H1 (cell line): ENCODE measurements around the gene KRTAP10-5. TPM values are rescaled to one million over a fixed set of nuclear protein-coding genes. Genes with fewer than 3 reads are reported as not detected.

Experiments
- CTCF ChIA-PET: fragments of 300-600 bp; sonication (Branson Sonifier 250); formaldehyde crosslinking; loops from one replicate; lab custom pipeline; 2021; ENCODE audit not compliant: partially characterized antibody; lab: Charles Lee
- POLR2A ChIA-PET: fragments of 300-600 bp; sonication (Branson Sonifier 250); formaldehyde crosslinking; loops from one replicate; lab custom pipeline; 2021; ENCODE audit warnings: inconsistent platforms; ENCODE audit not compliant: partially characterized antibody; lab: Charles Lee
- DNase-seq, 2 experiments: peaks; one replicate each; pipeline versions ENCODE4 v3.0.0 to v3.0.0-alpha.2; 2010 to 2022; ENCODE audit warnings: low spot score in 2 of 2, low read depth in 1 of 2, mixed read lengths in 1 of 2
- FAIRE-seq: peaks from 2 replicates; lab custom pipeline; 2011; peaks lifted over from hg19 to GRCh38; lab: Jason Lieb, UNC
- H2AFZ ChIP-seq: 2 replicates; pipeline ENCODE4 v1.8.1; 2012; ENCODE audit warnings: low read length, inconsistent platforms
- H2AK5ac ChIP-seq: 2 replicates; pipeline ENCODE4 v1.6.1; 2013; ENCODE audit warnings: low read depth, low read length
- H2BK120ac ChIP-seq: replicated peaks from 2 replicates; pipeline ENCODE3; 2013; ENCODE audit warnings: low read depth, low read length, inconsistent platforms
- H2BK12ac ChIP-seq: 2 replicates; pipeline ENCODE4 v1.6.1; 2013; ENCODE audit warnings: low read depth, low read length
- H2BK15ac ChIP-seq: 2 replicates; pipeline ENCODE4 v1.6.1; 2013; ENCODE audit warnings: low read length
- H2BK20ac ChIP-seq: 2 replicates; pipeline ENCODE4 v1.6.1; 2013; ENCODE audit warnings: low read length
- H2BK5ac ChIP-seq: 2 replicates; pipeline ENCODE4 v1.6.1; 2013; ENCODE audit warnings: low read depth, low read length
- H3K14ac ChIP-seq: 2 replicates; pipeline ENCODE4 v1.6.1; 2013; ENCODE audit warnings: inconsistent platforms; ENCODE audit not compliant: insufficient read length
- H3K18ac ChIP-seq: 2 replicates; pipeline ENCODE4 v1.6.1; 2013; ENCODE audit warnings: low read length; ENCODE audit errors: extremely low read depth
- H3K23ac ChIP-seq: 2 replicates; pipeline ENCODE4 v1.6.1; 2013; ENCODE audit warnings: inconsistent platforms; ENCODE audit not compliant: insufficient read length
- H3K23me2 ChIP-seq: 2 replicates; pipeline ENCODE4 v1.6.1; 2013; ENCODE audit warnings: low read depth, low read length
- H3K27ac ChIP-seq: 2 replicates; pipeline ENCODE4 v1.6.1; 2011; ENCODE audit warnings: low read depth, low read length, inconsistent platforms
- H3K27me3 ChIP-seq, 4 experiments: replicated peaks in 1 of 4; 1 replicate in 1 of 4; 2 replicates in 3 of 4; pipeline versions ENCODE4 v1.6.1 to v1.8.1; 2011 to 2013; ENCODE audit warnings: low read length in 3 of 4, mild to moderate bottlenecking in 3 of 4, inconsistent platforms in 2 of 4, mixed read lengths in 2 of 4, moderate library complexity in 1 of 4; ENCODE audit not compliant: control insufficient read depth in 3 of 4, insufficient read depth in 3 of 4; ENCODE audit errors: extremely low read depth in 1 of 4
- H3K36me3 ChIP-seq, 4 experiments: 2 replicates each; pipeline versions ENCODE4 v1.6.1 to v1.8.1; 2011 to 2013; ENCODE audit warnings: mild to moderate bottlenecking in 4 of 4, low read length in 3 of 4, moderate library complexity in 2 of 4, control low read depth in 1 of 4, inconsistent platforms in 1 of 4; ENCODE audit not compliant: insufficient read depth in 4 of 4, control insufficient read depth in 2 of 4
- H3K4ac ChIP-seq: replicated peaks from 2 replicates; pipeline ENCODE3; 2013; ENCODE audit warnings: low read length, low read depth, mixed read lengths, inconsistent platforms; ENCODE audit not compliant: insufficient read length
- H3K4me1 ChIP-seq, 4 experiments: replicated peaks in 1 of 4; 1 replicate in 1 of 4; 2 replicates in 3 of 4; pipeline versions ENCODE4 v1.6.1 to v1.8.1; 2011 to 2013; ENCODE audit warnings: low read length in 3 of 4, inconsistent platforms in 2 of 4, mixed read lengths in 1 of 4; ENCODE audit not compliant: insufficient read depth in 4 of 4, control insufficient read depth in 3 of 4
- H3K4me2 ChIP-seq, 2 experiments: 2 replicates each; pipeline versions ENCODE4 v1.6.1 to v1.8.1; 2011 to 2013; ENCODE audit warnings: low read depth in 2 of 2, low read length in 2 of 2, control low read depth in 1 of 2, inconsistent platforms in 1 of 2, mild to moderate bottlenecking in 1 of 2; ENCODE audit not compliant: insufficient read depth in 1 of 2
- H3K4me3 ChIP-seq, 4 experiments: fragments of 200-600, 300-600 bp in 1 of 4; sonication (generic), shearing (Covaris generic), sonication (Bioruptor Twin) in 1 of 4; 2 replicates each; pipeline versions ENCODE4 v1.5.1 to v1.8.1; 2011 to 2016; ENCODE audit warnings: low read length in 4 of 4, low read depth in 3 of 4, control low read depth in 2 of 4, inconsistent platforms in 2 of 4, mild to moderate bottlenecking in 2 of 4, mixed read lengths in 1 of 4, moderate library complexity in 1 of 4; ENCODE audit not compliant: insufficient read depth in 2 of 4; ENCODE audit errors: extremely low read depth in 1 of 4
- H3K56ac ChIP-seq: replicated peaks from 2 replicates; pipeline ENCODE3; 2013; ENCODE audit warnings: low read depth, mild to moderate bottlenecking, mixed read lengths, low read length, inconsistent platforms; ENCODE audit not compliant: insufficient read length
- H3K79me1 ChIP-seq: 2 replicates; pipeline ENCODE4 v1.6.1; 2013; ENCODE audit warnings: low read depth, low read length, control low read depth
- H3K79me2 ChIP-seq, 2 experiments: 2 replicates each; pipeline versions ENCODE4 v1.6.1 to v1.8.1; 2012 to 2013; ENCODE audit warnings: low read length in 2 of 2, mild to moderate bottlenecking in 2 of 2, inconsistent platforms in 1 of 2; ENCODE audit not compliant: insufficient read depth in 2 of 2, control insufficient read depth in 1 of 2
- H3K9ac ChIP-seq, 4 experiments: replicated peaks in 1 of 4; 1 replicate in 1 of 4; 2 replicates in 3 of 4; pipeline versions ENCODE4 v1.6.1 to v1.8.1; 2011 to 2013; ENCODE audit warnings: low read depth in 3 of 4, low read length in 3 of 4, control low read depth in 2 of 4, mild to moderate bottlenecking in 2 of 4, moderate library complexity in 2 of 4, inconsistent platforms in 1 of 4; ENCODE audit errors: extremely low read depth in 1 of 4
- H3K9me3 ChIP-seq, 2 experiments: 2 replicates each; pipeline versions ENCODE4 v1.6.1 to v1.8.1; 2012 to 2013; ENCODE audit warnings: mild to moderate bottlenecking in 2 of 2, moderate library complexity in 2 of 2, control low read depth in 1 of 2, inconsistent platforms in 1 of 2, low read depth in 1 of 2, low read length in 1 of 2, mixed read lengths in 1 of 2; ENCODE audit not compliant: insufficient read depth in 2 of 2
- H4K20me1 ChIP-seq, 2 experiments: replicated peaks in 1 of 2; 2 replicates each; pipeline versions ENCODE3 to v1.8.1; 2011 to 2013; ENCODE audit warnings: inconsistent platforms in 2 of 2, low read length in 2 of 2, mild to moderate bottlenecking in 1 of 2; ENCODE audit not compliant: insufficient read depth in 2 of 2, control insufficient read depth in 1 of 2
- H4K5ac ChIP-seq: 2 replicates; pipeline ENCODE4 v1.6.1; 2013; ENCODE audit warnings: low read length, low read depth, mixed read lengths, inconsistent platforms; ENCODE audit not compliant: insufficient read length
- H4K8ac ChIP-seq: 2 replicates; pipeline ENCODE4 v1.8.0; 2013; ENCODE audit warnings: mild to moderate bottlenecking, moderate library complexity, low read length, inconsistent platforms; ENCODE audit not compliant: insufficient read depth; ENCODE audit errors: extremely low read depth
- H4K91ac ChIP-seq: replicated peaks from 2 replicates; pipeline ENCODE3; 2013; ENCODE audit warnings: low read length, mixed read lengths, inconsistent platforms; ENCODE audit not compliant: insufficient read length
- ATF3 ChIP-seq: IDR thresholded peaks from 2 replicates; pipeline ENCODE4 v1.6.1; 2011; ENCODE audit warnings: low read depth, mild to moderate bottlenecking, low read length; ENCODE audit not compliant: insufficient read depth
- BRCA1 ChIP-seq: IDR thresholded peaks from 2 replicates; pipeline ENCODE4 v1.6.1; 2012; ENCODE audit warnings: low read depth, low read length, improper control_type of control experiment
- CHD2 ChIP-seq: IDR thresholded peaks from 2 replicates; pipeline ENCODE4 v1.6.1; 2012; ENCODE audit warnings: low read length, improper control_type of control experiment
- EP300 ChIP-seq, 2 experiments: IDR thresholded peaks; 1 replicate in 1 of 2; 2 replicates in 1 of 2; pipeline ENCODE4 v1.6.1; 2011 to 2012; ENCODE audit warnings: low read depth in 2 of 2, low read length in 2 of 2, mild to moderate bottlenecking in 2 of 2, borderline replicate concordance in 1 of 2, inconsistent platforms in 1 of 2, moderate library complexity in 1 of 2
- KDM1A ChIP-seq: fragments of 200-600, 300-600 bp; sonication (generic); IDR thresholded peaks from 2 replicates; pipeline ENCODE4 v1.7.1; 2016; ENCODE audit warnings: mild to moderate bottlenecking, low read length, borderline replicate concordance
- NRF1 ChIP-seq: IDR thresholded peaks from 2 replicates; pipeline ENCODE4 v1.6.1; 2011; ENCODE audit warnings: mild to moderate bottlenecking, low read depth, low read length, improper control_type of control experiment
- POLR2AphosphoS5 ChIP-seq: IDR thresholded peaks from 2 replicates; pipeline ENCODE4 v1.6.1; 2011; ENCODE audit warnings: low read depth, low read length
- RXRA ChIP-seq: IDR thresholded peaks from 2 replicates; pipeline ENCODE4 v1.6.1; 2011; ENCODE audit warnings: low read depth, mild to moderate bottlenecking, low read length, moderate library complexity; ENCODE audit not compliant: insufficient read depth
- WGBS, 2 experiments: shearing (Covaris generic) in 1 of 2; methylation state at CpG; one replicate each; pipeline versions ENCODE4 v1.1.6 to v1.1.7; 2013 to 2015; ENCODE audit warnings: low lambda C conversion rate in 2 of 2, mixed read lengths in 2 of 2, inconsistent platforms in 1 of 2, low coverage in 1 of 2, missing lambda C conversion rate in 1 of 2; ENCODE audit not compliant: insufficient replicate concordance in 2 of 2, insufficient coverage in 1 of 2, insufficient read length in 1 of 2; ENCODE audit errors: extremely low coverage in 1 of 2, missing lambda C conversion rate in 1 of 2; 5-methylcytosine and 5-hydroxymethylcytosine counted together
- polyA plus RNA-seq, 7 experiments: library from polyadenylated mRNA; depleted of rRNA in 3 of 7; stranded (reverse) in 5 of 7; unstranded in 2 of 7; fragments of >200 nt in 5 of 7; fragments of 200-250 nt in 2 of 7; gene quantifications; 1 replicate in 5 of 7; 2 replicates in 1 of 7; 4 replicates in 1 of 7; pipeline versions ENCODE4 v1.2.1 to v1.2.3, GENCODE V29; 2011 to 2013; ENCODE audit warnings: missing spikeins in 2 of 7, mixed read lengths in 2 of 7
- total RNA-seq: library from RNA; stranded (reverse); fragmentation: NEBNext Ultra II Directional; extraction: Animal tissue kit (Norgen Biotek cat#: 25700); gene quantifications from 2 replicates; pipeline ENCODE4 v1.2.1, GENCODE V29; 2021
- TF ChIP-seq, protein P1 (sequence below): IDR thresholded peaks from 2 replicates; pipeline ENCODE4 v1.6.1; 2012; ENCODE audit warnings: low read length, inconsistent platforms

Gene KRTAP10-5
- total and polyA plus RNA-seq, 2 of the 8 experiments (the other 6 are each of a cell fraction or from before 2014, with no cell fraction given) = 0.09 TPM; not detected in 1

DNA sequence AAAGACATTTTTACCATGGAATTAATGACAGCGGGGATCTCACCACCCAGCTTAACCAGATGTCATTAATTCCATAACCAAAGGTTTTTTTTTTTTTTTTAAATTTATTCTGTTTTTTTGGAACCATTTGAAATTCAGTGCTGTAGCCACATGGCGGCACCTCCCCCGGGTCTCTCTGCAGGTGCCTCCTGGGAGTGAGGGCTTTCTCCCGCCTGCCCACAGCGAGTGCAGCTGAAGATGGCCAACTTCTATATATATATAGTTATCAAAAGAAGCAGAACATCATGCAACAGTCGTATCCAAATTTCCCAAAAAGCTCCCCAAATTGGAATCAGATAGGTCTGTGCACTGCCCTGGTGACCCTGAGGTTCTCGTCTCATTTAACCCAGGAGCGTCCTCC, 35.1 kb upstream of the KRTAP10-5 start:
- Histone ChIP-seq H4K20me1 (peaks cover 0 to 1% of the 10 kb centered on the region in 2 experiments), H2BK12ac (no peak overlapping the region), H4K8ac (peak overlapping the region; percentile 48; the same call in 1 of the 2 replicates), H3K27ac (no peak overlapping the region), H3K18ac (no peak overlapping the region), H3K79me1 (no peaks in the 10 kb centered on the region; the same call in 1 of the 2 replicates), H2BK5ac (no peak overlapping the region), H3K9ac (no peak overlapping the region), H3K27me3 (no peaks in the 10 kb centered on the region), H3K9me3 (peaks cover 15 to 16% of the 10 kb centered on the region in 2 experiments), H2BK15ac (no peak overlapping the region), H3K14ac (no peak overlapping the region), H4K91ac (no peak overlapping the region), H3K4me3 (no peak overlapping the region), H3K4ac (no peak overlapping the region), H3K56ac (no peak overlapping the region), H4K5ac (no peak overlapping the region), H3K4me1 (peaks cover 0 to 6% (median 2%) of the 10 kb centered on the region in 4 experiments; a peak in 4 of 7 replicates), H3K23ac (no peak overlapping the region), H2AFZ (no peak overlapping the region), H2BK20ac (no peak overlapping the region), H3K4me2 (no peak overlapping the region), H2BK120ac (no peak overlapping the region), H2AK5ac (no peak overlapping the region), H3K36me3 (no peaks in the 10 kb centered on the region), H3K79me2 (no peaks in the 10 kb centered on the region), H3K23me2 (no peaks in the 10 kb centered on the region)
- ChIA-PET CTCF (interaction anchor here (0.9 kb wide), 1 partner anchor 35 kb away, joined by 4 read pairs; the partner anchor contains the start of gene KRTAP10-5), POLR2A (interaction anchor here (0.6 to 1.5 kb wide), 2 partner anchors 91 to 1012 kb away, joined by 3 read pairs; no protein-coding TSS in a partner anchor)
- WGBS, 2 experiments = 82% methylated on average over 6 of the region's 8 CpGs; no CpG with 5 or more reads in 1 of the 2 experiments
- no peak for TF ChIP-seq RXRA
- TF ChIP-seq KDM1A = no peak
- TF ChIP-seq POLR2AphosphoS5 = no peak
- no peak for TF ChIP-seq EP300 (IDR thresholded peaks at IDR 0.05; ENCODE audit: borderline replicate concordance in 1 of 2, low read depth in 2 of 2, low read length in 2 of 2)
- TF ChIP-seq, protein P1, sequence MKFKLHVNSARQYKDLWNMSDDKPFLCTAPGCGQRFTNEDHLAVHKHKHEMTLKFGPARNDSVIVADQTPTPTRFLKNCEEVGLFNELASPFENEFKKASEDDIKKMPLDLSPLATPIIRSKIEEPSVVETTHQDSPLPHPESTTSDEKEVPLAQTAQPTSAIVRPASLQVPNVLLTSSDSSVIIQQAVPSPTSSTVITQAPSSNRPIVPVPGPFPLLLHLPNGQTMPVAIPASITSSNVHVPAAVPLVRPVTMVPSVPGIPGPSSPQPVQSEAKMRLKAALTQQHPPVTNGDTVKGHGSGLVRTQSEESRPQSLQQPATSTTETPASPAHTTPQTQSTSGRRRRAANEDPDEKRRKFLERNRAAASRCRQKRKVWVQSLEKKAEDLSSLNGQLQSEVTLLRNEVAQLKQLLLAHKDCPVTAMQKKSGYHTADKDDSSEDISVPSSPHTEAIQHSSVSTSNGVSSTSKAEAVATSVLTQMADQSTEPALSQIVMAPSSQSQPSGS = no peak
- TF ChIP-seq BRCA1 = no peak
- TF ChIP-seq ATF3 = no peak
- TF ChIP-seq NRF1 = no peak
- TF ChIP-seq CHD2 = no peak
- FAIRE-seq (no peak), DNase-seq (peak in 1 of 2 experiments; percentile 35)
